ENCODE data around the gene WDR27. TPM values are rescaled to one million over a fixed set of nuclear protein-coding genes. Genes with fewer than 3 reads are reported as not detected.

The WDR27 gene
- total RNA-seq, 2 experiments from 2014 or later: 48.8 to 49.6 TPM

DNA sequence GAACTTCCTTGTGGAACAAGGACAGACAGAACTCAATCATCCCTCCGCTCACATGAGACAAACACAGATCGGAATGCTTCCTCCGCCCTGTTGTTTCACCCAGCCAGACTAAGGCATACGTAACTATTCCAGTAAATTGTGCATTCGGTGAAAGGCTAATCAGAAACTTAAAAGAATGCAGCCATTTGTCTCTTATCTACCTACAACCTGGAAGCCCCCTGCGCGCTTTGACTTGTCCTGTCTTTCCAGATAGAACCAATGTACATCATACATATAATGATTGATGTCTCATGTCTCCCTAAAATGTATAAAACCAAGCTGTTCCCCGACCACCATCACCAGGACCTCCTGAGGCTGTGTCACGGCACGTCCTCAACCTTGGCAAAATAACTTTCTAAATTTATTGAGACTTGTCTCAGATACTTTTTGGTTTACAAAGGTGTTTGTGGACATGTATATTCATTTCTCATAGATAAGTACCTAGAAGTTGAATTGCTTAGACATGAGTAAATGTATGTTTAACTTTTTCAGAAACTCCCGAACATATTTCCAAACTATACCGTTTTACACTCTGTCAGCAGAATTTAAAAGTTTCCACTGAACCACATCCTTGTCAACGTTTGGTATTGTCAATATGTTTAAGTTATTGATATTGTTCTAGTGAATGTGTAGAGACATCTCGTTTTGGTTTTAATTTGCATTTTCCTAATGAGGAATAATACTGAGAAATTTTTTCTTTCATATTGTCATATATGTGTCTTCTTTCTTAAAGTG, 250.6 kb downstream of the WDR27 start:
- H3K36me3 Mint-ChIP-seq (ENCODE audit: low read depth): no peaks in the 10 kb centered on the region
- TF ChIP-seq, protein P1, sequence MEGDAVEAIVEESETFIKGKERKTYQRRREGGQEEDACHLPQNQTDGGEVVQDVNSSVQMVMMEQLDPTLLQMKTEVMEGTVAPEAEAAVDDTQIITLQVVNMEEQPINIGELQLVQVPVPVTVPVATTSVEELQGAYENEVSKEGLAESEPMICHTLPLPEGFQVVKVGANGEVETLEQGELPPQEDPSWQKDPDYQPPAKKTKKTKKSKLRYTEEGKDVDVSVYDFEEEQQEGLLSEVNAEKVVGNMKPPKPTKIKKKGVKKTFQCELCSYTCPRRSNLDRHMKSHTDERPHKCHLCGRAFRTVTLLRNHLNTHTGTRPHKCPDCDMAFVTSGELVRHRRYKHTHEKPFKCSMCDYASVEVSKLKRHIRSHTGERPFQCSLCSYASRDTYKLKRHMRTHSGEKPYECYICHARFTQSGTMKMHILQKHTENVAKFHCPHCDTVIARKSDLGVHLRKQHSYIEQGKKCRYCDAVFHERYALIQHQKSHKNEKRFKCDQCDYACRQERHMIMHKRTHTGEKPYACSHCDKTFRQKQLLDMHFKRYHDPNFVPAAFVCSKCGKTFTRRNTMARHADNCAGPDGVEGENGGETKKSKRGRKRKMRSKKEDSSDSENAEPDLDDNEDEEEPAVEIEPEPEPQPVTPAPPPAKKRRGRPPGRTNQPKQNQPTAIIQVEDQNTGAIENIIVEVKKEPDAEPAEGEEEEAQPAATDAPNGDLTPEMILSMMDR (IDR thresholded peaks at IDR 0.05): no peak
- no peak overlapping the region for H3K27ac Mint-ChIP-seq
- H3K4me3 Mint-ChIP-seq: no peak overlapping the region
- ChIA-PET CTCF (no interaction called here), POLR2A (no interaction called here)
- intact Hi-C loops (cut with micrococcal nuclease): no loop called here
- no peaks in the 10 kb centered on the region for H3K27me3 Mint-ChIP-seq
- no peaks in the 10 kb centered on the region for H3K9me3 Mint-ChIP-seq
- no peaks in the 10 kb centered on the region for H3K4me1 Mint-ChIP-seq (ENCODE audit: low read depth)
- ATAC-seq (no peak), DNase-seq (no peak)

DNA sequence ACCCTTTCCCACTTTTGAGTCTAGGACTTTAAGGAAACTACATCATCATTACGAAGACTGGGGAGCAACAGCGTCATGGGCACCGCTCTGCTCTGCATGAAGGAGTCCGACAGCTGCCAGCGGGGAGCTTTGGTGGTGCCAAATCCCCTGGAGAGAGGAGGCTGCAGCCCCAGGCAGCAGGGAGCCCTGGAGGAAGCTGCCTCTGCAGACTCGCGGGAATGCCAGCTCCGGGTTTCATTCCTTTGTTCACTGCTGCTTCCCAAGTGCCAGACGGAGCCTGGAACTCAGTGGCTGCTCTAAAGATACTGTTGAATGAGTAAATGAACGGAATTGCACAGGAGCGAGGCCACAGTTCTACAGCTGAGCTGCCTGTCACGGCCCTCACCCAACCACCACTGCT, 251.7 kb downstream of the WDR27 start:
- no peak for DNase-seq
- no peaks in the 10 kb centered on the region for H3K9me3 Mint-ChIP-seq
- H3K27me3 Mint-ChIP-seq: no peaks in the 10 kb centered on the region
- H3K4me1 Mint-ChIP-seq (ENCODE audit: low read depth): no peaks in the 10 kb centered on the region
- intact Hi-C loops (cut with micrococcal nuclease): no loop called here
- ATAC-seq: no peak
- H3K27ac Mint-ChIP-seq: no peak overlapping the region
- ChIA-PET POLR2A (no interaction called here), CTCF (no interaction called here)
- H3K36me3 Mint-ChIP-seq (ENCODE audit: low read depth): no peaks in the 10 kb centered on the region
- H3K4me3 Mint-ChIP-seq: no peak overlapping the region
- TF ChIP-seq, protein P1 (IDR thresholded peaks at IDR 0.05): no peak

DNA sequence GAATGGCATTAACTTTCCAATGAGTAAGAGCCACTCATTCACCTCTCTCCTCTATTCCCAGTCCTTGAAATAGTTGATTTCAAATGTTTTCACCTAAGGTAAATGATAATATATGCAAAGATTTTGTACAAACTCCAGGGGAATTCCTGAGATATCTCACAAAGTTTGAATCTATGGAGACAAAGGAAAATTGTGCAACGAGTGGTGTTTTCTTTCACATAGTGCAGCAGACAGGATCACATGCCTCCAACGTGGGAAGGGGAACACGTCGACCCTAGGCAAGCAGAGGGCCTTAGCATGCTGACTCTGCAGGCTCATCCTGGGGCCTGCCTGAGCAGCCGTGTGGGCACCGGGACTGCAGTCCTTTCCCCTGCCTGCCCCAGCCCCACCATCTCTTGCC, 252.6 kb downstream of the WDR27 start:
- POLR2A ChIA-PET: no interaction called here

GRCh38 chr6:169445661-169446581, 255.9 kb downstream of the WDR27 start:
- ChIA-PET POLR2A (no interaction called here), CTCF (interaction anchor here (0.9 to 1.8 kb wide), 6 partner anchors 10 to 91 kb away, joined by 3 to 5 read pairs (median 3); no protein-coding TSS in a partner anchor)
- no peak overlapping the region for H3K4me3 Mint-ChIP-seq

More for the DNA sequence above, 252.6 kb downstream of the WDR27 start:
- no peak for DNase-seq
- Mint-ChIP-seq H3K4me3 (no peak overlapping the region), H3K36me3 (ENCODE audit: low read depth) (no peaks in the 10 kb centered on the region), H3K9me3 (no peaks in the 10 kb centered on the region), H3K4me1 (ENCODE audit: low read depth) (no peaks in the 10 kb centered on the region), H3K27ac (no peak overlapping the region), H3K27me3 (no peaks in the 10 kb centered on the region)
- CTCF ChIA-PET: no interaction called here
- no peak for ATAC-seq
- TF ChIP-seq, protein P1 (IDR thresholded peaks at IDR 0.05): no peak
- intact Hi-C loops (cut with micrococcal nuclease): no loop called here

More at GRCh38 chr6:169445661-169446581, 255.9 kb downstream of the WDR27 start:
- intact Hi-C loops (cut with micrococcal nuclease): no loop called here
- H3K4me1 Mint-ChIP-seq (ENCODE audit: low read depth): no peaks in the 10 kb centered on the region
- H3K9me3 Mint-ChIP-seq: no peaks in the 10 kb centered on the region
- H3K36me3 Mint-ChIP-seq (ENCODE audit: low read depth): no peaks in the 10 kb centered on the region
- DNase-seq (no peak), ATAC-seq (no peak)
- peaks cover 6% of the 10 kb centered on the region for H3K27me3 Mint-ChIP-seq
- H3K27ac Mint-ChIP-seq: no peak overlapping the region
- TF ChIP-seq, protein P1 (IDR thresholded peaks at IDR 0.05): no peak
